Measurements from ENCODE around the gene MYO18B. TPM values are rescaled to one million over a fixed set of nuclear protein-coding genes. Genes with fewer than 3 reads are reported as not detected.

MYO18B gene
- total RNA-seq, 1 experiment from 2014 or later: 0.05 TPM

DNA sequence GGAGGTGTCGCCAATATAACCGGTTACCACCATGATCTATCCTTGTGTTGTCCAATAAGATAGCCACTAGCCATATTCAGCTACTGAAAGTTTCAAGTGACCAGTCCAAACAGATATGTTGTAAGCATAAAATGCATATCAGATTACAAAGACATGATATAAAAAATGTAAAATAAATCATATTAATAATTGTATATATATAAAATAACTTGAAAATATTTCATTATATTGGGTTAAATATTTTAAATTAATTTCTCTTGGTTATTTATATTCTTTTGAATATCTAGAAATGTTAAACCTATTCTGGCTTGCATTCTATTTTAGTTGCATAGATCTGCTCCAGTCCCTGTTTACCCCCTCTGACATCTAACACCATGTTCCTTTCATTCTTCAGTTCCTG is 305.5 kb downstream of the MYO18B start:
- POLR2A ChIA-PET: no interaction called here
- DNase-seq (ENCODE audit: low read depth, low spot score) (no peak), ATAC-seq (no peak)
- Histone ChIP-seq H3K79me2 (ENCODE audit: insufficient read depth, low read length) (no peaks in the 10 kb centered on the region), H3K9me2 (ENCODE audit: insufficient read depth) (no peaks in the 10 kb centered on the region), H3K27ac (ENCODE audit: low read depth, low read length) (no peak overlapping the region), H3K9me3 (ENCODE audit: control insufficient read depth in 1 of 2, insufficient read depth in 1 of 2, low read depth in 1 of 2, low read length in 2 of 2) (no peaks in the 10 kb centered on the region), H4K20me1 (ENCODE audit: insufficient read depth) (no peaks in the 10 kb centered on the region; the same call in 1 of the 2 replicates), H3K27me3 (ENCODE audit: insufficient read depth, low read length) (peaks cover 45% of the 10 kb centered on the region), H3K4me3 (replicated peaks in 1 of 2; ENCODE audit: low read depth in 1 of 2, low read length in 2 of 2) (no peak overlapping the region), H3K4me2 (ENCODE audit: low read length) (no peak overlapping the region), H3K36me3 (ENCODE audit: control insufficient read depth in 1 of 2, insufficient read depth in 2 of 2, low read length in 2 of 2) (no peaks in the 10 kb centered on the region), H2AFZ (ENCODE audit: low read depth, low read length, poor library complexity, severe bottlenecking) (no peak overlapping the region), H3K9ac (ENCODE audit: low read length) (no peak overlapping the region), H3K4me1 (ENCODE audit: control insufficient read depth in 1 of 2, insufficient read depth in 2 of 2, low read length in 2 of 2) (no peaks in the 10 kb centered on the region)
- RAD21 ChIA-PET (ENCODE audit: low non-redundant PET in 1 of 2, low total read pairs in 2 of 2, uncharacterized antibody in 2 of 2, unreplicated experiment in 2 of 2): no interaction called here
- CTCF ChIA-PET: no interaction called here
- TF ChIP-seq TCF7L2 (IDR thresholded peaks at IDR 0.05; ENCODE audit: borderline replicate concordance, extremely low read depth, insufficient read depth, insufficient read length): no peak
- TF ChIP-seq EZH2 (IDR thresholded peaks at IDR 0.05): no peak
- intact Hi-C loops (cut with micrococcal nuclease): no loop called here
- BruUV-seq (replicated peaks): no TSS peak

DNA sequence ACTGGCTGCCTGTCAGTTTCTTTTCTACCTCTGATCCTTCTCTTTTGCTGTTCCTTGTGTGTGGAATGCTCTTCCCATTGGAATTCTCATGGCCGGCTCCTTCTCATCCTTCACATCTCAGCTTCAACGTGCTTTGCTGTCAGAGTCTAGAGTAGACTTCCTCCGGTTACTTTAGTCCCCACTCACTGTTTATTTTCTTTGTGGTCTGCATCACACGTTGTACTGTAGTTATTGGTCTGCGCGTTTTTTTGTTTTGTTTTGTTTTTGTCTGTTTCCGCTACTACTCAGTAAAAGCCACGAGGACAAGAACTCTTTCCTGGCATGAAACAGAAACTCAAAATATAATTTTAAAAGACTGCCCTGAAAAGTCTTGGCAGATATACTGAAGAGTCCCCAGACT is 305.9 kb downstream of the MYO18B start:
- intact Hi-C loops (cut with micrococcal nuclease): no loop called here
- H3K9me3 ChIP-seq (ENCODE audit: control insufficient read depth in 1 of 2, insufficient read depth in 1 of 2, low read depth in 1 of 2, low read length in 2 of 2): no peaks in the 10 kb centered on the region
- BruUV-seq (replicated peaks): no TSS peak
- no peaks in the 10 kb centered on the region; the same call in 1 of the 2 replicates for H4K20me1 ChIP-seq (ENCODE audit: insufficient read depth)
- ChIA-PET CTCF (no interaction called here), POLR2A (no interaction called here), RAD21 (ENCODE audit: low non-redundant PET in 1 of 2, low total read pairs in 2 of 2, uncharacterized antibody in 2 of 2, unreplicated experiment in 2 of 2) (no interaction called here)
- H3K4me1 ChIP-seq (ENCODE audit: control insufficient read depth in 1 of 2, insufficient read depth in 2 of 2, low read length in 2 of 2): no peaks in the 10 kb centered on the region
- no peak overlapping the region for H3K4me3 ChIP-seq (replicated peaks in 1 of 2; ENCODE audit: low read depth in 1 of 2, low read length in 2 of 2)
- TF ChIP-seq RAD21 (IDR thresholded peaks at IDR 0.05; ENCODE audit: low read depth) (no peak), EZH2phosphoT487 (IDR thresholded peaks at IDR 0.05; ENCODE audit: borderline replicate concordance) (no peak), SP1 (IDR thresholded peaks at IDR 0.05; ENCODE audit: low read depth) (no peak), CBX3 (IDR thresholded peaks at IDR 0.05; ENCODE audit: low read depth) (no peak), YY1 (IDR thresholded peaks at IDR 0.05; ENCODE audit: extremely low read depth, insufficient replicate concordance, low read depth, low read length) (no peak)
- no peak overlapping the region for H3K9ac ChIP-seq (ENCODE audit: low read length)
- DNase-seq (ENCODE audit: low read depth, low spot score) (no peak), ATAC-seq (no peak)
- H3K36me3 ChIP-seq (ENCODE audit: control insufficient read depth in 1 of 2, insufficient read depth in 2 of 2, low read length in 2 of 2): no peaks in the 10 kb centered on the region
- peaks cover 45% of the 10 kb centered on the region for H3K27me3 ChIP-seq (ENCODE audit: insufficient read depth, low read length)
- no peak overlapping the region for H3K27ac ChIP-seq (ENCODE audit: low read depth, low read length)
- H3K79me2 ChIP-seq (ENCODE audit: insufficient read depth, low read length): no peaks in the 10 kb centered on the region
- no peak overlapping the region for H2AFZ ChIP-seq (ENCODE audit: low read depth, low read length, poor library complexity, severe bottlenecking)
- H3K9me2 ChIP-seq (ENCODE audit: insufficient read depth): no peaks in the 10 kb centered on the region
- no peak overlapping the region for H3K4me2 ChIP-seq (ENCODE audit: low read length)
